Measurements from ENCODE around the gene CDK5R1.
"Not testable (repeated sequence)": the region's sequence is repeated elsewhere in the genome, so short reads cannot be mapped to it uniquely, and the experiment has no call there.

Gene CDK5R1

DNA sequence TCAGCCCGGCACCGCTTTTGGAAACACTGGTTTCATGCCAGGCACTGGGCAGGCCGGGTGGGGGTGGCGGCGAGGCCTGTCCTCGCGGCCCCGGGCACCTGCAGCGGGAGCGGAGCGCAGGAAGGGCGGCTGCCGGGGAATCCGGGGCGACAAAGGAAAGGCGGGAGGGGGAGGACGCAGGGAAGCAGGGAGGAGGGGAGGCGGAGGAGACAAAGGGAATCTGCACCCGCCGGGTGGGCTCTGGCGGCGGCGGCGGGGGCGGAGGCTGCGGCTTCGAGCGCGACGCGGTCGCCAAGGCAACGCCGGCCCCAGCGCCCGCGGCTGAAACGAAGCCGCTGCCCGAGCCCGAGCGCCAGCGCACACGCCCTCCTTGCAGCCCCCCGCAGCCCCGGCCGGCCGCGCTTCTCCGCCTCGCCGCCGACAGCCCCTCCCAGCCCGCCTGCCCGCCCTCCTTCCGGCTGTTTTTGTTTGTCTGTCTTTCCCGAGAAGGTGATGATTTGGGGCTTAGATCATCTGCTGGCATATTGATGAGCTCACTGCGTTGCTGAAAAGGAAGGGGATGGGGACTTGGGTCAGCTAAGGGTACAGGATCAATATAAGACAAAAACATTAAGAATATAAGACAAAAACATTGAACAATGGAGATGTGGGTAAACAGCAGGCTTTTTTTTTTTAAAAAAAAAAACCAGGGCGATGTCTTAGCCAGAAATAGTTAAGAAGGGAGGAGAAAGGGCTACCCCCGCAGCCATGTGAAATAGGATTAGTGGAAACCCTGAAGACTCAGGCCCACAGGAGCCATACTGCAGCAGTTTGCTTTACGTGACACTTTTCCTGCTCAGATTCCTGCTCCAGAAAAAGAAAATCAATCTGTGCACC, 32.7 kb downstream of the CDK5R1 start:
- peak in 3 of 5 donors; percentile 14 to 71 (median 53) for DNase-seq

DNA sequence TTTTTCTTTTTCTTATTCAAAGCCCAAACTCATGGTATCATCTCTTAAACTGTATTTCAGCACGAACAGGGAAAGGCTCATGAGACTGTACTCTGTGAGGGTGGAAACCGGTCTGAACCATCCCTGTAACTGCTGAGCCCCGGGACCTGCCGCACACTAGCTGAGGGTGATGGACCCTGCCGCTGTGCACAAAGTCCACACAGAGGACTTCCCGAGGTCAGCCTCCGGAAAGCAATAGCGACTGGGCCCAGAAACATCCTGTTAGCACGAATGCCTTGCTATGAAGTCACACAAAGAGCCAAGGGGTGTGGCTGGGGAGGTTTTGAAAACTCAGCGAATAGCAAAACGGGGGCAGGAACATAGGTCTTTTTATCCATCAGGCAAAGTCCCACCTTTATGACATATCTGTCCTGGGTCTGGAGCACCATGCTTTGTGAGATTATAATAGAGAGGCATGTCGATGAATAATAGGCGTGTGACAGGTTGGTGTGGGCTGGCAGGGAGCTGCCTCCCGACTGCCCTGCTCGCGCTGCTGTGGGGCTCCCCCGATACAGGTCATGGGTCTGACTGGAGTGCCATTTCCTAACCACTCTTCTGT, 33.4 kb downstream of the CDK5R1 start:
- DNase-seq = peak in 3 of 5 donors; percentile 26 to 42 (median 40)

DNA sequence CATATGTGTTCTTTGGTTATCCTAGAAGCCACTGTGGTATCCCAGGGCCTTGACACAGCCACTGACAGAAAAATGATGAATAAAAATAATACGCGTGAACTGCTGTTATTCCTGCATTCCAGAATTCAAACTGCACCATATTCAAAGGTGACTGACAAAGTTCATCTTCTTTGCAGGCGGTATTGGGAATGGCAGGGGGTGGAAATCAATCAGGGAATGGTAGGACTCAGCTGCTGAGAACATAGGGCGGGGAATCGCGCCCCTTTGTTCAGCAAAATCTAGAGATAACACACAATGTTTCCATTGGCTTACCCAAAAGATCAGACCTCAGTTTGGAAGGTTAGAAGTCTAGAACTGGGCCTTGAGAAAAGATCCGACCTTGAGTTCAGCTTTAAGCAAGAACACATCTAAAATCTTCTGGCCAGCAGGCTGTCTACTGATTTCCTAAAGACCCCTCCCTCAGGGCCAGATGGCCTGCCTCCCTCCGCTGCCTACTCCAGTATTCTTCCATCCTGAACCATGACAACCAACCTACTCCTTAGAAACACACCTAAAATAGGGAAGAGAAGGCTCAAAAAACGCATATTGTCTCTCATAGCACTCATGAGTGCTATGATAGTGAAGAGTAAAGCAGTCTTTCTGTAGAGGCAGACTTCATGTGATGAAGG, 34.1 kb downstream of the CDK5R1 start:
- no peak for DNase-seq

DNA sequence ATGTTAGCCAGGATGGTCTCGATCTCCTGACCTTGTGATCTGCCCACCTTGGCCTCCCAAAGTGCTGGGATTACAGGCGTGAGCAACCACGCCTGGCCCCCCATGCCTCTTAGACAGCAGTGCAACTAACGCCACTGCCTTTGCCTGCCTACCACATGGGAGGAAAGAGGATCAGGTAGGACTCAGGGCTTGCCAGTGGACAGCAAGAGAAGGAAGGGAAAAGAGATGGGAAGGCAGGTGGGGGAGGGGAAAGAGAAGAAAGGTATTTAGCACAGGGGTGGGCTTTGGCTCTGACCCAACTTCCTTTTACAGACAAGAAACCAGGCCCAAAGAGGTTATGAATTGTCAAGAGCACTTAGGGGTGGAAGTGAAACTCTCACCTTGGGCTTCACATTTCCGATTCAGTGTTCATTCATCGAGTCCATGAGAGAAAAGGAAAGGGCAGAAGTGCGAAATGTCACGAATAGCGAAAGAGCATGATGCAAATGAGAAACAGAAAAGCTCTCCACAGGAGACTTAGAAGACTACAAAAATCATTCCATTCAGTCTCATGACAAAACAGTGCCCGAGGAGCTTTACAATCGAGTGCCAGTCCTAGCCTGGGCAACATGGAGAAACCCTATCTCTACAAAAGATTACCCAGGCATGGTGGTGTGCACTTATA, 36.4 kb downstream of the CDK5R1 start:
- peak in 1 of 5 donors; percentile 93 for DNase-seq

DNA sequence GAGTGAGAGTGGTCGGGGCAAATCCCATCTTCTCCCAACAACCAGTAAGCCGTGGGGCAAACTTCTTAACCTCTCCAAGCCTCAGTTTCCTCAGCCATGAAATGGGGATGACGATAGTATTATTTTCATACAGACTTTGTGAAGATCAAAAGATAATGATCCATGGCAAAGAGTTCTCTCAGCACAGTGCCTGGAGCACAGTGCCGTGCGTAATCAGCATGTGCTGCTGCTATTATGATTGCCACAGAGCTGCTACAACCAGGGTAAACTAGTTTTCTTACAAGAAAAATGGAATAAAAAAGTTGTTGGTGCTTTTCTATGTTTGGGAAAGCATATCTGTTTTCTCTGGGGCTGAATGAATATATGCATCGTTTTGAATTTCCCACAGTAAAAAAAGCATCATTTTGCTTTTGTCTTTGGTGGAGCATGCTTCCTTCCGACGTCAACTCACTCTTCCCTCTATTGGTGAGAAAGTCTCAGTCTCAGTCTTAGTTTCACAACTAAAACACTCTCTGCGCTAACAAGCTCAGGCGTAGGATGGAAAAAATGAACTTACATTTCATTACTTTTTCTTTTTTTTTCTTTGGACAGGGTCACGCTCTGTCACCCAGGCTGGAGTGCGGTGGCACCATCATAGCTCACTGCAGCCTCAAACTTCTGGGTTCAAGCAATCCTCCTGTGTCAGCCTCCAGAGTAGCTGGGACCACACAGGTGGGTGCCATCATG, 37.2 kb downstream of the CDK5R1 start:
- peak in 1 of 5 donors; percentile 77 for DNase-seq

DNA sequence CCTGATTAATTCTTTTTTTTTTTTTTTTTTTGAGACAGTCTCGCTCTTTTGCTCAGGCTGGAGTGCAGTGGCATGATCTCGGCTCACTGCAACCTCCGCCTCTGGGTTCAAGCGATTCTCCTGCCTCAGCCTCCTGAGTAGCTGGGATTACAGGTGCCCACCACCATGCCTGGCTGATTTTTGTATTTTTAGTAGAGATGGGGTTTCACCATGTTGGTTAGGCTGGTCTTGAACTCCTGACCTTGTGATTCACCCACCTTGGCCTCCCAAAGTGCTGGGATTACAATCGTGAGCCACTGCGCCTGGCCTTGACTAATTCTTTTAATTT, 37.7 kb downstream of the CDK5R1 start:
- DNase-seq = not testable (repeated sequence)

DNA sequence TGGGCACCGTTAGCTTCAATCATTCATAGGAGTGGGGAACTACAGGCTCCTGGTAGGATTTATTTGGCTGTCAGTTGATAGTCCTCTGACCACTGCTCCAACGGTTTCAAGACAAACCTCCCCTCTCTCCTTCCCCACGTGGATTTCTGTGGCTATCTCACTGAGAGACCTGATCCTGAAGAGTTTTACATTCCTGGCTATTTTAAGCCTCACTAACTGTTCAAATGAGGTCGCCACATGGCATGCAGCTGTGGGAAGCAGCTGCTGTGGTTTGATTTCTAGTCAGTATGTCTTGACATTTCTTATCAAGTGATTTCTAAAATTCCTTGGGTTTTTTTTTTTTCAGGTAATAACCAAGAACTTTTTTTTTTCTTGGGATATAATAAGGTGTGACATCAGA, 38.3 kb downstream of the CDK5R1 start:
- no peak for DNase-seq

DNA sequence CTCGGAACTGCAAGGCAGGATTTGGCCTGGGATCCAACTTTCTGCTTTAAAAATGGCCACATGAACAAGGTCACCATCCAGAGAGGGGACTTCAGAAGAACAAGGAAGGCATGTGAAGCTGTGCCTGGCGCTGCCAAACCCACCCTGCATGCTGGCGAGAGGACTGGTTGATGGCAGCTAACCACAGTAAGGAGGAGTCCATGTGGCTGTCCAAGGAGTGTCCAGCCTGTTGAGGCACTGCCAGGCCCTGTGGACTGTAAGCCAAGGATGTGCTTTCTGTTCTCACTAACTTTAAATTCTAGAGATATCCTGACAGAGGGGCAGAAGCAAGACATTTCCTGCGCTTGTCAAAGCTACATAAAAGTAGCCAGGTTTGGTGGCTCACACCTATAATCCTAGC, 40.4 kb downstream of the CDK5R1 start:
- no peak for DNase-seq

DNA sequence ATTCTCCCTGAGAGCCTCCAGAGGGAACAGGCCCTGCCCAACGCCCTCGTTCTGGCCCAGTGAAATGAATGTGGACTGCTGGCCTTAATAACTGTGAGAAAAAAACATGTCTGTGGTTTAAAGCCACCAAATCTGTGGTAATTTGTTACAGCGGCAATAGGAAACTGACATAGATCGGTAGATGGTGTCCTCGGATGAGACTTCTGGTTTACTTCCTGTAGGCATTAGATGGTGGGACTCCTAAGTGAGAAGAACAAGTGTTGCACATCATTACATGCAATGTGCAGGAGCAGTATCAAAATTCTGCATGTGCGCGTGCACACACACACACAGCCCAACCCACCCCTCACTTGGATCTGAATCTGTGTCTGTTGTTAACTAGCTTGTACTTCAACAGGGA, 42.0 kb downstream of the CDK5R1 start:
- DNase-seq = peak in 1 of 5 donors; percentile 17

DNA sequence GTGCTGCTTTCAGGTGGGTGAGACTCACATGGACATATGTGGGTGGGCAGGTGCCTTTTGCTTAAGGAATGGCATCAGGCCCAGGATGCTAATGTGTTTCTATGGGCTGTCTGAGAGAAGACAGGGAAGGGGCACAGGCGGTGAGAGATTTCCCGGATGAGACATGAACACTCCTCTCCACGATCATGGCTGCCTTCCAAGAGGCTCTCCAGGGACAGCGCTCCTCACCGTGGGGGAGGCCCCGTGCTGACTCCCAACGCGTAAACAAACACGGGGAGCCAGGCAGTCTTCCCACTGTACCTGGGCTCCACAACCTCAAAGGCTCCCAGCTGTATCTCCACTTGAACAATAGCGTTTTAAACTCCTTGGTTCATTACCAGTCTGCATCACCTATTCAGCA, 42.8 kb downstream of the CDK5R1 start:
- no peak for DNase-seq

DNA sequence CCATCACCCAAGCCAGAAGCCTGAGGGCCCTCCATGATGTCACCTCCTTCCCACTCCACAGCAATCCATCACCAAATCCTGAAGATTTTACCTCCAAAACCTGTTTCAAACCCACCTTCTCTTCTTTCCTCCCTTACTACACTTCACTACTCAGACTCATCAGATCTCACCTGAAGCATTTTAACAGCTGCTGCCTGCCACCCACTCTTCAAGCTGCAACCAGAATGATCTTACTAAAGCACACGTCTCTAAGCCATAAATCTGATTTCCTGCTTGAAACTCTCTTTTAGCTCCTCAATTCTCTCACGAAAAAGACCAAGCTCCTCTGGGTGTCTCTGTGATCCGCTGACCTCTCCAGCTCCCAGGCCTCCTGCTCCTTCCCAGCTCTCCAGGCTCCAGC, 46.5 kb downstream of the CDK5R1 start:
- no peak for DNase-seq

DNA sequence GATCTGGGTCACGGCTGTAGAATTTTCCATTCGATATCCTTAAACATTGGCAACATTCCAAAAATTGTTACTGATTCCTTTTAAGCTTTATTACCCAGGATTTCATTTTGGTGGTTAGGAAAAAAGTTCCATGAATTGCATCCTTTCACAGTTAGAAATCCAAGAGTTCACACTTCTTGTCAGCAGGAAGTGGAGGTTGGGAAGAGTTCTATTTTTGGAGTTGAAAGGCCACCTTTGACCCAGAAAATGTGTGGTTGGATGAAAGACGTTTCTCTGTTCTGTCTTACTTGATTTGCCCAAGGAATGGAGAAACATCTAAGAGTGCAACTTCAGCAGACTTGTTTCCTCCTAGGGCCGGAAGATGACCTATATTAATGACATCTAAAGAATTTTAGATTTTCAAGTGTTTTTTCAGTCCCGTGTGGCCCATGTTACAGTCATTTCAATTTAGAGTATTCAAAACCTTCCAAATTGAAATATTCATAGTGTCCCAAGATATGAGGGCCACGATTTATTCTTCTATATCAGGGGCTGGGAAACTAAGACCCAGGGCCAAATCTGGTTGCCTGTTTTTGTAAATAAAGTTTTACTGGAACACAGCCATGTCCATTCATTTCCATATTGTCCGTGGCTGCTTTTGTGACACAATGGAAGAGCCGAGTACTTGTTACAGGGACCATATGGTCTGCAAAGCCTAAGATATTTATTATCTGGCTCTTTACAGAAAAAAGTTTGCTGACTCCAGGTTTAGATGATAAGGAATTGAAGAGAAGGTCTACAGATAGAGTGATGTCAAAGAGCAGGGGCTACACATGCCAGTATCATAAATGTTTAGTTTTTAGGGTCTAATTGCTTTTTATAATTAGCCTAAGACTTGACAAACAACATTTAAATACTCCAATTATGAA, 50.2 kb downstream of the CDK5R1 start:
- no peak for DNase-seq

Measured in T-helper 1 cell (primary cell).